GM13976 (cell line): ENCODE measurements around the gene PTGIS.

Experiments
- DNase-seq: peaks from one replicate; pipeline ENCODE4 v3.0.0; 2012; ENCODE audit warnings: low spot score
- CTCF ChIP-seq: IDR thresholded peaks from 2 replicates; pipeline ENCODE4 v1.5.1; 2012; ENCODE audit warnings: borderline replicate concordance, mild to moderate bottlenecking; ENCODE audit not compliant: insufficient read depth; ENCODE audit errors: extremely low read depth, missing control alignments, control extremely low read depth
- in situ Hi-C: fragments of 300-500 bp; cut with MboI; formaldehyde crosslinking; loops from one replicate; pipeline ENCODE4 v1.12.0; 2022; ENCODE audit warnings: low sequenced_read_pairs, mixed read lengths, inconsistent platforms; ENCODE audit not compliant: unreplicated experiment

The PTGIS gene

GRCh38 chr20:49539481-49540231, 28.3 kb downstream of the PTGIS start:
- no peak for DNase-seq
- no peak for TF ChIP-seq CTCF
- in situ Hi-C loops = loop anchor here (5.0 kb wide), 1 partner anchor 68 kb away; no protein-coding TSS in a partner anchor

- no peak for TF ChIP-seq CTCF
- no peak for DNase-seq
- in situ Hi-C loops = no loop called here
These were observed 29.0 kb downstream of the PTGIS start for GRCh38 chr20:49538950-49539349.

GRCh38 chr20:49534255-49534712, 33.7 kb downstream of the PTGIS start:
- peak; percentile 64 for TF ChIP-seq CTCF
- in situ Hi-C loops = no loop called here
- DNase-seq = peak; percentile 74

GRCh38 chr20:49532285-49532946, 35.5 kb downstream of the PTGIS start:
- in situ Hi-C loops = no loop called here
- DNase-seq = no peak
- TF ChIP-seq CTCF = no peak

GRCh38 chr20:49529470-49529869, 38.5 kb downstream of the PTGIS start:
- in situ Hi-C loops = no loop called here
- no peak for DNase-seq
- no peak for TF ChIP-seq CTCF

- in situ Hi-C loops = no loop called here
- no peak for TF ChIP-seq CTCF
- DNase-seq = no peak
These were observed 41.4 kb downstream of the PTGIS start for GRCh38 chr20:49526568-49526967.
